NCI-H1417 (cell line): Measurements from ENCODE around the gene ZBTB7B.

ENCODE experiments used
- DNase-seq, 3 experiments: peaks; one replicate each; lab custom pipeline; 2025; lab: John Stamatoyannopoulos, UW

The ZBTB7B gene

GRCh38 chr1:155060736-155061135, 58.1 kb downstream of the ZBTB7B start:
- no peak for DNase-seq

- peak; percentile 87 to 98 (median 95) for DNase-seq
These were observed 59.0 kb downstream of the ZBTB7B start for GRCh38 chr1:155061381-155062150.

- DNase-seq, result peak in 1 of 3 experiments; percentile 22
These were observed 59.6 kb downstream of the ZBTB7B start for GRCh38 chr1:155062151-155062686.

GRCh38 chr1:155062702-155063411, 60.3 kb downstream of the ZBTB7B start:
- peak; percentile 53 to 78 (median 70) for DNase-seq

- DNase-seq, result peak; percentile 57 to 91 (median 90)
These were observed 61.0 kb downstream of the ZBTB7B start, which contains the start of gene EFNA4 for GRCh38 chr1:155063550-155064110. EFNA4 (plus strand) TSS chr1:155063740; CDS start chr1:155063824, 84 bp downstream.

GRCh38 chr1:155064111-155064831, 61.7 kb downstream of the ZBTB7B start:
- DNase-seq, result peak; percentile 57 to 82 (median 80)

- DNase-seq, result no peak
These were observed 62.3 kb downstream of the ZBTB7B start for GRCh38 chr1:155064832-155065429.

- DNase-seq, result no peak
These were observed 64.2 kb downstream of the ZBTB7B start for GRCh38 chr1:155066777-155067176.
